ENCODE results near the gene PBOV1. TPM values are rescaled to one million over a fixed set of nuclear protein-coding genes. Genes with fewer than 3 reads are reported as not detected.
"Not testable (repeated sequence)": the region's sequence is repeated elsewhere in the genome, so short reads cannot be mapped to it uniquely, and the experiment has no call there.

Gene PBOV1
- total RNA-seq, 2 donors from 2014 or later, result not detected

DNA sequence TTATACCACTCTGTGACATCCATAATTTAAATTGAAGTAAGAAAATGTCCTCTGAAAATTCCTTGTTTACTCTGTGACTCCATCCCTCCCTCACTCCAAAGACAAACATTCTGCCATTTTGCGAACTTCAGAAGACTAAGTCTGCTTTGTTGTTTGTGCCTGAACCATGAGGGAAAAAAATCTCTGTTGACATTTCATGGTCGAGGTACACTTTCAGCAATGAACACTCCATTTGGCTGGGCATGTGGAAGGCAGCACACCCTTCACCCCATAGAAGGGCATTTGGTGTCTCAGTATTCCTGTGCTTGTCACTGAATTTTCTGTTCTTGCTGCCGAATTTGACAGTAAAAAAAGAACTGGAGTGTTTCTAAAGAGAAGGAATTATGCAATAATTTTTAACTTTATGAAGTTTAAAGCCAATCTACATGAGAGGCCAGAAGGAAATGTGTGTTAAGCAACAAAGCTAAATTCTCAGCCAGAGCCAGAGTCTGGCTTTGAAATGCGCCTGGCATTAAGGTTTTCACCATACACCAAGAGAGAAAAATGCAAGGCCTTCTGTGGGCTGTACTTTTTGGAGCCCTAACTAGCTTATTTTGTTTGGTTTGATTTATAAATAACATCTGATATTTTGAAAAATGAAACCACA lies 4.7 kb upstream of the PBOV1 start:
- Mint-ChIP-seq H3K27ac (no peak overlapping the region), H3K9me3 (no peaks in the 10 kb centered on the region), H3K36me3 (no peaks in the 10 kb centered on the region)
- no peak for ATAC-seq
- no peak for DNase-seq (ENCODE audit: low spot score in 2 of 2)

DNA sequence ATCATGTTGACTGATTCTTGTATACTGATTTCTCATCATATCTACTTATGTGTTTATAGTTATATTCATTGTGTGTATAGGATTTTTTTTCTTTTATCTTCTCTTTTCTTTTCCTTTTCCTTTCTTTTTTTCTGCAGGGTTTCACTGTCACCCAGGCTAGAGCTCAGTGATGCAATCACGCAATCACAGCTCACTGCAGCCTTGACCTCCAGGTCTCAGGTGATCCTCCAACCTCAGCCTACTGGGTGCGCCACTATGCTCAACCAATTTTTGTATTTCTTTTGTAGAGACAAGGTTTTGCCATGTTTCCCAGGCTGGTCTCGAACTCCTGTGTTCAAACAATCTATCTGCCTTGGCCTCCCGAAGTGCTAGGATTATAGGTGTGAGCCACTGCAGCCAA lies 1.6 kb upstream of the PBOV1 start:
- DNase-seq (ENCODE audit: low spot score in 2 of 2) (no peak), ATAC-seq (no peak)
- Mint-ChIP-seq H3K27ac (no peak overlapping the region), H3K36me3 (no peaks in the 10 kb centered on the region), H3K9me3 (no peaks in the 10 kb centered on the region)

DNA sequence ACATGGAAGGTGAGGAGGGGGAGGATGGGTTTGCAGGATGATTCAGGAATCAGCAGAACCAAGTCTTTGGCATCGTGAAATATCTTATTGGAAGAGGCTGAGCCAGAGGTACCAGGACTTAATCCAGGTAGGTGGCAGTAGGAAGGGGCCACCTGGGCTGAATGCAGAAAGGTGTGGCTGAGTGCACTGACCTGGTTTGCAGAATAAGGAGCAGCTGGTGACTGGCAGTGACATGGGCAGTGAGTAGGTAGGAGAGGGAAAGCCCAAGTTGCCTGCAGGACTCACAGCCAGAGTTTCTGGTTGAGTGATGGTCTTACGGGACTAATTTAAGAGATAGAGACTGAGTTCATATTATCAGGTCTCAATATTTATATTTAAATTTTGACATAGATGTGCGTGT lies 1.1 kb upstream of the PBOV1 start:
- H3K9me3 Mint-ChIP-seq, result no peaks in the 10 kb centered on the region
- DNase-seq (ENCODE audit: low spot score in 2 of 2) (no peak), ATAC-seq (no peak)
- no peak overlapping the region for H3K27ac Mint-ChIP-seq
- H3K36me3 Mint-ChIP-seq, result no peaks in the 10 kb centered on the region

DNA sequence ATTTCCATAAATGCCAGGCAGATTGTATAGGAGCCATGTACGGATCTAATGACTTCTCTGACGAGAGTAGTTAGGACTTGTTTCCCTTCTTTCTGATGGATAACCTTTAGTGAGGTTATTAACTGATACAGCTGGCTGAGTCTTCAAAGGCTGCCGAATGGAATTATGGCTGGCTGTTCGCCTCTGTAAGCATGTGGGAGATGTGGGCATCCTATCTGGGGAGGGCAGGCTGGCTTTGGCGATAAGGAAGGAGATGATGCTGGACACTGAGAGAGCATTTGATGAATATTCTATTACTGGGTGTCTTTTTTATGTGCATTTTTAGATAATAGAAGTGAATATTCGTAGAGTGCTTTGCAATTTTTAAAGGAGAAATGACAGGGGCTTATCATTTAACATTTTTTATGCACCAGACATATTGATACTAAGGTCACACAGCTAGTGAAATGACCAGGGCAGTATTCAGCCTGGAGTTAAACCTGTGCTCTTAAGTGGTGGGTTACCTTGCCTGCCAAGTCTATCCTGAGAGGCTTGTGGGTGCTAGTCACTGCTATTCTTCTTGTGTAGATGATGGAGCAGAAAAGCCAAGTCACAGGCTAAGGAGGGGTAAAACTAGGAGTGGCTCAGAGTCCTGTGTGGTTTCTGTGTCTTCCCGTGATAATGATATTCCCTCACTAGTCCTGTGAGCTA lies 3.1 kb downstream of the PBOV1 start:
- DNase-seq (ENCODE audit: low spot score in 2 of 2), result no peak
- H3K36me3 Mint-ChIP-seq, result no peaks in the 10 kb centered on the region
- no peaks in the 10 kb centered on the region for H3K9me3 Mint-ChIP-seq
- H3K27ac Mint-ChIP-seq, result no peak overlapping the region
- ATAC-seq, result no peak

DNA sequence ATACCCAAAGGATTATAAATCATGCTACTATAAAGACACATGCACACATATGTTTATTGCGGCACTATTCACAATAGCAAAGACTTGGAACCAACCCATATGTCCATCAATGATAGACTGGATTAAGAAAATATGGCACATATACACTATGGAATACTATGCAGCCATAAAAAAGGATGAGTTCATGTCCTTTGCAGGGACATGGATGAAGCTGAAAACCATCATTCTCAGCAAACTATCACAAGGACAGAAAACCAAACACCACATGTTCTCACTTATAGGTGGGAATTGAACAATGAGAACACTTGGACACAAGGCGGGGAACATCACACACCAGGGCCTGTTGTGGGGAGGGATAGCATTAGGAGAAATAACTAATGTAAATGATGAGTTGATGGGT lies 5.8 kb downstream of the PBOV1 start:
- H3K36me3 Mint-ChIP-seq; H3K27ac Mint-ChIP-seq; DNase-seq (ENCODE audit: low spot score in 2 of 2); H3K9me3 Mint-ChIP-seq; ATAC-seq: not testable (repeated sequence)

DNA sequence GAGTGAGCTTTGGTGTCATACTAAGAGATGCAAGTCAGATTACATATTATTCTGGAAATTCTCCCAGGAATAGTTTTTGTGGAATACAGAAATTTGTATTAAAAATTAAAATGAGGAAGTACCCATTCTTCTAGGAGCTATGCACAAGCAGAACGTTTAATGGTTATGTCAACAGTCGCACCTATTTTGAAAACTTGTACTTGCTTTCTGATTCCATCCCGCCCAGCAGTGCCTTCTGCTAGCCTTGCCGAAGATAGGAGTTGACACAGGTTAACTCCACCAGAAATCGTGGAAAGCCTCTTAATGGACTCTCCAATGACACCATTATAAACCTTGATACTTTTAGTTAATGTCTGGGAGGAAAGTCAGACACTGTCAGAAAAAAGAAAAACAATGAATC lies 6.7 kb downstream of the PBOV1 start:
- ATAC-seq, result no peak
- no peak for DNase-seq (ENCODE audit: low spot score in 2 of 2)
- no peak overlapping the region for H3K27ac Mint-ChIP-seq
- no peaks in the 10 kb centered on the region for H3K9me3 Mint-ChIP-seq
- no peaks in the 10 kb centered on the region for H3K36me3 Mint-ChIP-seq

DNA sequence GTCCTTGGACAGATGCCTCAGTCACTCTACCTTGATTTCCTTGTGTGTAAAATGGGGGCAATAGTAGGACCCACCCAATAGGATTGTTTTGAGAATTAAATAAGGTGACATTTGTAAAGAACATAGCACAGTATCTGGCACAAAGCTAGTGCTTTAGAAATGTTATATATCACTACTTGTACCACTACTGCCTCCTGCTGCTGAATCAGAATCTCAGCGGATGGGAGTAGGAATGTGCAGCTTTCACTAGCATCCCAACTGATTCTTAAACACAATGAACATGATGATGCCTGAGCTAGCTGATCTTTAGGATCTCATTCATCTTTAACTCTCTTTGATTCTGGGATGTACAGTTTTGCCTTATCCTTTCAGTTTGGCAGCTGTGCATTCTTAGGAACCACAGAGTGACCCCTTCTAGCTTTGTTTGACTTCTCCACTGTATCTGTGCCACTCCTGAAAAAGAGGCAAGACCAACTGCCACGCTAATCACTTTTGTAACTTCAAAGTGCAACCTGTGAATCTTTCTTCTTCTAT lies 7.2 kb downstream of the PBOV1 start:
- no peak for ATAC-seq
- Mint-ChIP-seq H3K36me3 (no peaks in the 10 kb centered on the region), H3K27ac (no peak overlapping the region), H3K9me3 (no peaks in the 10 kb centered on the region)
- no peak for DNase-seq (ENCODE audit: low spot score in 2 of 2)

DNA sequence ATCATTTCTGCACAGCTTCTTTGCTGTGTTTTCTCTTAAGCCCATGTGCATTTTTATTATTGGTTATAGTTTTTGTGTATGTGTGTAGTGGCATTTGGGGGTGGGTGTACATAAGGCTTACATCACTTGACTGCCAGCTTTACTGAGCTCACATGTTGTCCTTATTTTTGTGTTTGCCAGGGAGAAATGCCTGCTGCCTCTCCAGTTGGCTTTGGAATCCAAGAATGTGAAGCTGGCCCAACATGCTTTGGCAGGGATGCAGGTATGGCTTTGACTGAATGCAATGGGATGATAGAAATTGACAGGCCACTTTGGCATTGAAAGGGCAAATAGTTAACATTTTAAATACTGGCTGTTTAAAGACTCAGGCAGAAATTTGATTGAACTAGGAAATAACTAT lies 11.4 kb downstream of the PBOV1 start:
- Mint-ChIP-seq H3K27ac (no peak overlapping the region), H3K36me3 (no peaks in the 10 kb centered on the region), H3K9me3 (no peaks in the 10 kb centered on the region)
- DNase-seq (ENCODE audit: low spot score in 2 of 2), result no peak
- no peak for ATAC-seq

DNA sequence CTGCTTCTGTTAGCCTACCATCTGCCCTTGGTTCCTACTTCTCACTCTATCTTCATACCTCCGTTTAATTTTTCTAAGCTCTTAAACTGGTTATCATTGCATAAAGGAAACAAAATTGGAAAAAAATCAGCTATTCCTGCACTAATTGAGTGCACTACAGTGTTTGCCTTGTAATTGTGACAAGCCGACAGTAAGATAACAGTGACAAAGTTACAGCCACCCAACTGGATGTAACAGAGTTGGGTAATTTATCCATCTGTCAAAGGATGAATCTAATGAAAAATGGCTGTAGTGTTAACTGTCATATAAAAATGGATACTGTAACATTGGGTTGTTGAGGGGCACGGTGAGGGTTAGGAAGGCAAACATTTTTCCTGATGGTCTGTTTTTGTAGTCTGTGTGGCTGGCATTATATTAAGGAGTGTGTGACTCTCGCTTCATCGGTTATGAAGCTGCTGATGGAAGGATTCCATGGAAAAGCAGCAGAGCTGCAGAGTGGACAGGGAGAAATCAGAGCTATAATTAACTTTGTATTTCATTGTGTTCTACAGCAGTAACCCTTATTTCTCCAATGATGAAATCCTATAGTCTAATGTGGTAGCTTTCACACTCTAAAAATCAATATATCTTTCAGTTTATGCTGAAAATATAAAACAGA lies 12.7 kb downstream of the PBOV1 start:
- no peak for ATAC-seq
- DNase-seq (ENCODE audit: low spot score in 2 of 2), result no peak
- Mint-ChIP-seq H3K27ac (no peak overlapping the region), H3K9me3 (no peaks in the 10 kb centered on the region), H3K36me3 (no peaks in the 10 kb centered on the region)

DNA sequence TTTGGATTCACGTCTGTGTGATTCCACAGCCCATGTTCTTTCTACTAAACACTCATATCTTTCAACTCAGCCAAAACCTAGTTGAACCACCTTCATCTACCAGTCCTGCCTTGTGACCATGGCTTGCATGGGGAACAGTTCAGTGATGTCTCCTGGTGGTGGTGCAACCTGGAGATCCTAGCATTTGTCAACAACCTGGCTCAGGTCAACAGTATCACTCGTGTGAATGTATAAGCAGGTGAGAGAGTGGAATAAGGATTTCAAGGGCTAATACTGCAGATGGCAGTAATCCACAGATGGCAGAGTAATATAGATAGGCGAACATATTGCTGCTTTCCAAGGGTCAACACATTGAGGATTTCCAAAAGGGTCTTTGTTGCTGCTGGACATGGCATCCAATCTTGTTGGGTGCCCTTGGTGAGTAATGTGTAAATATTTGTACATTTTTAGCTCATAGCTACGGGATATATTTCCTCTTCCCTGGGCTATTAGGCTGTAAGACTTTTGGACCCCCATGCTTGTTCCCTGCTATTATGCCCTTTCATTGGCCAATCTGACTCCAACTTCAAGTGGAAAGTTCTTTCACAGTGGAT lies 13.4 kb downstream of the PBOV1 start:
- no peak for ATAC-seq
- no peaks in the 10 kb centered on the region for H3K36me3 Mint-ChIP-seq
- no peaks in the 10 kb centered on the region for H3K9me3 Mint-ChIP-seq
- no peak overlapping the region for H3K27ac Mint-ChIP-seq
- DNase-seq (ENCODE audit: low spot score in 2 of 2), result no peak

DNA sequence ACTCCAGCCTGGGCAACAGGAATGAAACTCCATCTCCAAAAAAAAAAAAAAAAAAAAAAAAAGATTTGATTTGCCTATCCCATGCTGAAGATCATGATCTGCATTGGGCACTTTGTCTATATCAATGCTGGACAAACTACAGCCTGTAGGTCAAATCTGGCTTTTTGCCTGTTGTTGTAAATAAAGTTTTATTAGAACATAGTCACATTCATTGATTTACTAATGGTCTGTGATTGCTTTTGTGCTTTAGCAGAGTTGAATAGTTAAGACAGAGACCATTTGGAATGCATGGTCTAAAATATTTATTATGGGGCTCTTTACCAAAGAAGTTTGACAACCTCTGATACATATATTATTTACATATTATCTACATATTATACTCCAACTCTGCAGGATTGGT lies 14.0 kb downstream of the PBOV1 start:
- no peaks in the 10 kb centered on the region for H3K9me3 Mint-ChIP-seq
- ATAC-seq (no peak), DNase-seq (ENCODE audit: low spot score in 2 of 2) (no peak)
- no peak overlapping the region for H3K27ac Mint-ChIP-seq
- no peaks in the 10 kb centered on the region for H3K36me3 Mint-ChIP-seq

DNA sequence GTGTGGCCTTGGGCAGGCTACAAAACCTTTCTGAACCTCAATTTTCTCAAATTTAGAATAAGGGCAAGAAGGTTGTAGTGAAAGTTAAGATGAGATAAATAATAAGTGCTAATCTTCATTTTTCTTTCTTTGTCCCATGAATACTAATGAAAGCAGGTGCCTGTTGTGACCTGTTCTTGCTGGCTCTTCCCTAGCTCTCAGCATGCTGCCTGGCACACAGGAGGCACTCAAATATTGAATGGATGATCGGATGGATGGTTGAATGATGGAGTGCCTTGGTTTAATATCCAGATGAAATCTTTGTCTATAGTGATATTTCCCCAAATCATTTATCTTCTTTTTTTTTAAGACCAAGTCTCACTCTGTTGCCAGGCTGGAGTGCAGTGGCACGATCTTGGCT lies 15.0 kb downstream of the PBOV1 start:
- ATAC-seq (no peak), DNase-seq (ENCODE audit: low spot score in 2 of 2) (no peak)
- H3K9me3 Mint-ChIP-seq, result no peaks in the 10 kb centered on the region
- no peaks in the 10 kb centered on the region for H3K36me3 Mint-ChIP-seq
- no peak overlapping the region for H3K27ac Mint-ChIP-seq

DNA sequence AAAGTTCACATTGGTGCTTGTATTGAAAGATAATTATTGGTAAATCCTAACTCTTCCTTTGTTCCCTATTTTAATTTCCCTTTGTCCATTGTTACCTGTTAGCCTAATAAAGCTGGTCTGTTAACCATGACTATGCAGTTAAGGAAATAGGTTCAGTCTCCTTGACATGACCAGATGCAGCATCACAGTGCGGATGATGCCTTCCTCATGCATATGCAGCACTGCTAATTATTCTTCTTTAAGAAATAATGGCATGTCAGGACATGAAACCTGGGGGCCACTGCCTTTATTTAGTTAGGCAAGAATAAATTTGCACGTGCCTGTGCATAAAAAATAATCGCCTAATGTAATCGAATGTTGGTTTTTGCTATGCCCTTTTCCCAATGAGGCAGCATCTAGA lies 16.5 kb downstream of the PBOV1 start:
- Mint-ChIP-seq H3K36me3 (no peaks in the 10 kb centered on the region), H3K9me3 (no peaks in the 10 kb centered on the region), H3K27ac (no peak overlapping the region)
- DNase-seq (ENCODE audit: low spot score in 2 of 2) (no peak), ATAC-seq (no peak)

DNA sequence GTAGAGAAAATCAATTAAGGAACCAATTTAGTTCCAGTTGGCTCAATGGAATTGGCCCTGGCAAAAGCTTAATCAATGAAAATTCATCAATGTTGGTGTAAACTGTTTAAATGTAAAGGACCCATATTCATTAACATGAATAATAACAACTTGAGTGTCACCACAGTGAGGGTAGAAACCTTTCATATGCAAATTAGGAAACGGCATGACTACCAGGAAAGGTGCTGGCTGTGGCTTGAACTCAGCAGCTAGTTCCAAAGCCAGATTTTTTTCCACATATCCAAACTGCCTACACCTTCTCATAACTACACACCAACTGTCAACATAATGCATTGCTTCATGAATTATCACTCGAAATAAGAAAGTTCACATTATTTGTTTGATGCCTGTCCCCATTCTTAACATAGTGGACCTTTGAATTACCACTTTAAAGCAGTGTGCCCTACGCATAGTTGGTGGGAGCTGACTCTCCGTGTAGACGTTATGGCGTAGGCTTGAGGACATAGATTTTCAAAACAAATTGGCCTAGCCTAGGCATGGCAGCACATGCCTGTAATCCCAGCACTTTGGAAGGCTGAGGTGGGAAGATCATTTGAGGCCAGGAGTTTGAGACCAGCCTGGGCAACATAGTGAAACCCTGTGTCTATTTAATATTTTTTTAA lies 19.7 kb downstream of the PBOV1 start:
- H3K9me3 Mint-ChIP-seq, result no peaks in the 10 kb centered on the region
- no peak overlapping the region for H3K27ac Mint-ChIP-seq
- DNase-seq (ENCODE audit: low spot score in 2 of 2) (no peak), ATAC-seq (no peak)
- no peaks in the 10 kb centered on the region for H3K36me3 Mint-ChIP-seq

DNA sequence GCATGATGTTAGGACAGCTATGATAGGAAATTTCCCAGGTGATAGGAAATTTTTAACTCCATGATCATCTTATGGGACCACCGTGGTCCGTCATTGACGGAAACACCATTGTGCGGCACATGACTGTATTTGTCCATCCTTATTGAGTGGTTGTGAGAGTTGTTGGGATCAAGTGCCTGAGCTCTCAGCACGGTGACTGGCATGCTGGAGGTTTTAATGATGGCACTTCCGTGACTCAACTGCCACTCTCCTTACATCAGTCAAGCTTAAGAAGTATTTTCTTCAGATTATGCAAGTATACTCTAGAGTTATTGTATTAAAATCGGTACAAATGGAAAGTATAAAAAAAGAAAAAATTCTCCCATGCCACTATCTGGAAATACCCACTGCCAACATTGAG lies 20.7 kb downstream of the PBOV1 start:
- no peak for ATAC-seq
- no peaks in the 10 kb centered on the region for H3K9me3 Mint-ChIP-seq
- DNase-seq (ENCODE audit: low spot score in 2 of 2), result no peak
- no peaks in the 10 kb centered on the region for H3K36me3 Mint-ChIP-seq
- H3K27ac Mint-ChIP-seq, result no peak overlapping the region

DNA sequence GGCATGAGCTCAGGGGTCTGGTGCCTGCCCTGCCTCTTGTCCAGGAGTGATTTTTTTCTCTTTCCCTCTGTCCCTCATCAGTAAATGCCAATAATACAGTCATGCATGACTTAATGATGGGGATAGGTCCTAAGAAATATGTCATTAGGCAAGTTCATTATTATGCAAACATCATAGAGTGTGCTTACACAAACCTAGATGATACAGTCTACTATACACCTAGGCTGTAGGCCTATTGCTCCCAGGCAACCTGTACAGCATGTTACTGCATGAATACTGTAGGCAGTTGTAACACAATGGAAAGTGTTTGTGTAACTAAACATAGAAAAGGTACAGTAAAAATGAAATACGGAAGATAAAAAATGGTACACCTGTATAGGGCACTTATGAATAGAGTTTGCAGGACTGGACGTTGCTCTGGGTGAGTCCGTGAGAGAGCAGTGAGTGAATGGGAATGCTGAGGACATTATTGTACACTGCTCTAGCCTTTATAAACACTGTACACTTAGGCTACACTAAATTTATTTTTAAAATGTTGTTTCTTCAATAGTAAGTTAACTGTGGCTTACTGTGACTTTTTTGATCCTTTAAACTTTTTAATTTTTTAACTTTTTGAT lies 22.1 kb downstream of the PBOV1 start:
- H3K9me3 Mint-ChIP-seq, result no peaks in the 10 kb centered on the region
- no peaks in the 10 kb centered on the region for H3K36me3 Mint-ChIP-seq
- ATAC-seq (no peak), DNase-seq (ENCODE audit: low spot score in 2 of 2) (no peak)
- H3K27ac Mint-ChIP-seq, result no peak overlapping the region

DNA sequence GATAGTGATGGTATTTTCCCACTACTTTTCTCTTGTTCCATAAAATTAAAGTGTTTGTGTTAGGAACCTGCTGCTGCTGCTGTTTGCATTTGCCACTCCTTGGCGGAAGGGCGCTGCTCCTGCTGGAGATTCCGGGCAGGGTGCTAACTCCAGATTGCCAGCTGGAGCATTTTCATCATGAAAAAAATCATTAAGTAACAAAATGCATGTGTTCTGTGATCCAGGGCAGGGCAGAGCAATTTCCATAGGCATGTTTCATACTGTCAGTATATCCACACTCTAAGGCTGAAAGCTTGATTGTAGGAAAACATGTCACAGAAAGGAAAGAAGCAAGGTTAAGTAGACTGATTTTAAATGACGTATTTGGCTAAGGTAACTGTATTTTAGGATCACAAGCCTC lies 24.0 kb downstream of the PBOV1 start:
- Mint-ChIP-seq H3K36me3 (no peaks in the 10 kb centered on the region), H3K27ac (no peak overlapping the region), H3K9me3 (no peaks in the 10 kb centered on the region)
- DNase-seq (ENCODE audit: low spot score in 2 of 2) (no peak), ATAC-seq (no peak)
